K562 (cell line): ENCODE measurements around the gene NUP62. TPM values are rescaled to one million over a fixed set of nuclear protein-coding genes. Genes with fewer than 3 reads are reported as not detected.

Source experiments
- ARID3B ChIP-seq: fragments of 250-450 bp; sonication (Bioruptor Pico); IDR thresholded peaks from 2 replicates; pipeline ENCODE4 v1.4.0; 2020; ENCODE audit warnings: borderline replicate concordance
- CXXC5 ChIP-seq: fragments of 250-450 bp; sonication (Bioruptor Pico); IDR thresholded peaks from 2 replicates; pipeline ENCODE4 v1.8.0; 2022; ENCODE audit warnings: inconsistent platforms, mild to moderate bottlenecking, moderate library complexity
- EGR1 ChIP-seq: fragments of 450-650 bp; conservative IDR thresholded peaks from 2 replicates; pipeline ENCODE4 v1.6.1; 2017; ENCODE audit warnings: mild to moderate bottlenecking
- ERF ChIP-seq: fragments of 450-650 bp; formaldehyde crosslinking; IDR thresholded peaks from 2 replicates; pipeline ENCODE4 v1.4.0; 2020; ENCODE audit warnings: mild to moderate bottlenecking, mixed read lengths
- FOXO4 ChIP-seq: fragments of 450-650 bp; formaldehyde crosslinking; IDR thresholded peaks from 2 replicates; pipeline ENCODE4 v1.4.0; 2020; ENCODE audit warnings: mild to moderate bottlenecking, moderate library complexity
- MAZ ChIP-seq, 2 experiments: fragments of 450-650 bp in 1 of 2; sonication (generic) in 1 of 2; formaldehyde crosslinking; IDR thresholded peaks in 1 of 2; conservative IDR thresholded peaks in 1 of 2; 2 replicates each; pipeline versions ENCODE4 v1.4.0 to v1.5.0; 2020; ENCODE audit warnings: mild to moderate bottlenecking in 1 of 2, missing genetic modification reagents in 1 of 2
- POLR2A ChIP-seq: fragments of 450-650 bp; conservative IDR thresholded peaks from 2 replicates; pipeline ENCODE4 v1.6.1; 2016
- POLR2AphosphoS2 ChIP-seq: IDR thresholded peaks from 2 replicates; pipeline ENCODE4 v1.6.1; 2012; ENCODE audit warnings: low read length, improper control_type of control experiment
- POLR2G ChIP-seq: fragments of 200-400 bp; formaldehyde crosslinking; IDR thresholded peaks from 2 replicates; pipeline ENCODE4 v1.6.1; 2017; ENCODE audit warnings: low read depth, mild to moderate bottlenecking, antibody characterized with exemption, low read length, moderate library complexity
- POLR2H ChIP-seq: IDR thresholded peaks from 2 replicates; pipeline ENCODE4 v1.6.1; 2016; ENCODE audit warnings: missing genetic modification characterization, low read depth, mild to moderate bottlenecking, control low read depth, missing compliant biosample characterization, moderate library complexity
- RBFOX2 ChIP-seq: fragments of 200-400 bp; formaldehyde crosslinking; IDR thresholded peaks from 2 replicates; pipeline ENCODE4 v1.6.1; 2017; ENCODE audit warnings: low read depth, mild to moderate bottlenecking, low read length, moderate library complexity
- TBL1XR1 ChIP-seq, 2 experiments: IDR thresholded peaks; 2 replicates each; pipeline ENCODE4 v1.6.1; 2012; ENCODE audit warnings: improper control_type of control experiment in 2 of 2, low read length in 2 of 2, mild to moderate bottlenecking in 1 of 2
- TEAD1 ChIP-seq, 2 experiments: fragments of 450-650 bp in 1 of 2; sonication (generic) in 1 of 2; formaldehyde crosslinking; IDR thresholded peaks; 2 replicates each; pipeline versions ENCODE4 v1.4.0 to v1.8.0; 2020 to 2022; ENCODE audit warnings: mild to moderate bottlenecking in 2 of 2, missing genetic modification reagents in 1 of 2
- ZKSCAN1 ChIP-seq: fragments of 150-350 bp; IDR thresholded peaks from 2 replicates; pipeline ENCODE4 v1.6.1; 2016; ENCODE audit warnings: low read depth, low read length
- ZNF274 ChIP-seq: IDR thresholded peaks from 2 replicates; pipeline ENCODE4 v1.6.1; 2011; ENCODE audit warnings: low read depth, mild to moderate bottlenecking, low read length, moderate library complexity, borderline replicate concordance
- ZNF41 ChIP-seq: fragments of 250-450 bp; sonication (Bioruptor Pico); conservative IDR thresholded peaks from 2 replicates; pipeline ENCODE4 v1.4.0; 2020; ENCODE audit warnings: mild to moderate bottlenecking
- ZNF696 ChIP-seq: fragments of 250-450 bp; sonication (Bioruptor Pico); conservative IDR thresholded peaks from 2 replicates; pipeline ENCODE4 v1.4.0; 2020; ENCODE audit warnings: mild to moderate bottlenecking, moderate library complexity
- polyA plus RNA-seq, 8 experiments: library from polyadenylated mRNA; depleted of rRNA in 4 of 8; stranded (reverse) in 5 of 8; unstranded in 3 of 8; fragments of >200 nt; fragmentation: Nextera tagmentation in 2 of 8; fragmentation: Illumina TruSeq in 1 of 8; extraction: Ambion mirVana in 2 of 8; extraction: Trizol in 1 of 8; gene quantifications; 2 replicates each; pipeline versions ENCODE4 v1.2.1 to v1.2.3, GENCODE V29; 2011 to 2014; ENCODE audit warnings: inconsistent platforms in 1 of 8, missing spikeins in 1 of 8
- total RNA-seq, 7 experiments: library from RNA; depleted of rRNA in 6 of 7; stranded (reverse); fragments of >200 nt in 6 of 7; fragmentation: Illumina TruSeq in 2 of 7; extraction: Trizol in 2 of 7; gene quantifications; 2 replicates each; pipeline versions ENCODE4 v1.2.1 to v1.2.3, GENCODE V29; 2011 to 2021; ENCODE audit warnings: low replicate concordance in 1 of 7

NUP62 gene
- total and polyA plus RNA-seq, 9 of the 15 experiments (the other 6 are each of a cell fraction or from before 2014, with no cell fraction given): 16.9 to 109 (median 66.0) TPM

- TF ChIP-seq CXXC5 (CRISPR knock-in tag) (no peak), POLR2AphosphoS2 (peak; percentile 86; the same call in 1 of the 2 replicates), ARID3B (CRISPR knock-in tag) (no peak), EGR1 (no peak), RBFOX2 (0 out of 2 replicates have a peak, but pooled peaks have one; percentile 7), POLR2G (peak; percentile 54), ZKSCAN1 (0 out of 2 replicates have a peak, but pooled peaks have one; percentile 26), POLR2H (tag) (peak; percentile 5; the same call in 1 of the 2 replicates), ZNF41 (0 out of 2 replicates have a peak, but pooled peaks have one; percentile 11), ZNF696 (CRISPR knock-in tag) (0 out of 2 replicates have a peak, but pooled peaks have one; percentile 46), MAZ (CRISPR knock-in tag; conservative IDR thresholded peaks at IDR 0.05 in 1 of 2, IDR thresholded peaks at IDR 0.05 in 1 of 2) (peak; percentile 14 to 25; a peak in 1 of 4 replicates), ERF (CRISPR knock-in tag) (0 out of 2 replicates have a peak, but pooled peaks have one; percentile 24), TBL1XR1 (IDR thresholded peaks at IDR 0.05; ENCODE audit: low read length in 2 of 2) (peak in 1 of 2 experiments; percentile 1; a peak in 1 of 4 replicates), POLR2A (0 out of 2 replicates have a peak, but pooled peaks have one; percentile 33), ZNF274 (no peak), FOXO4 (0 out of 2 replicates have a peak, but pooled peaks have one; percentile 24), TEAD1 (CRISPR knock-in tag; IDR thresholded peaks at IDR 0.05) (peak in 1 of 2 experiments; percentile 29; a peak in 1 of 4 replicates)
Observed at GRCh38 chr19:49931293-49932040, 2.2 kb upstream of the NUP62 start (continued).
